Measurements from ENCODE around the gene CEACAM16.
A peak's percentile ranks its signal among the peaks of the same experiment; 100 is the strongest.

- TF ChIP-seq, protein P1, sequence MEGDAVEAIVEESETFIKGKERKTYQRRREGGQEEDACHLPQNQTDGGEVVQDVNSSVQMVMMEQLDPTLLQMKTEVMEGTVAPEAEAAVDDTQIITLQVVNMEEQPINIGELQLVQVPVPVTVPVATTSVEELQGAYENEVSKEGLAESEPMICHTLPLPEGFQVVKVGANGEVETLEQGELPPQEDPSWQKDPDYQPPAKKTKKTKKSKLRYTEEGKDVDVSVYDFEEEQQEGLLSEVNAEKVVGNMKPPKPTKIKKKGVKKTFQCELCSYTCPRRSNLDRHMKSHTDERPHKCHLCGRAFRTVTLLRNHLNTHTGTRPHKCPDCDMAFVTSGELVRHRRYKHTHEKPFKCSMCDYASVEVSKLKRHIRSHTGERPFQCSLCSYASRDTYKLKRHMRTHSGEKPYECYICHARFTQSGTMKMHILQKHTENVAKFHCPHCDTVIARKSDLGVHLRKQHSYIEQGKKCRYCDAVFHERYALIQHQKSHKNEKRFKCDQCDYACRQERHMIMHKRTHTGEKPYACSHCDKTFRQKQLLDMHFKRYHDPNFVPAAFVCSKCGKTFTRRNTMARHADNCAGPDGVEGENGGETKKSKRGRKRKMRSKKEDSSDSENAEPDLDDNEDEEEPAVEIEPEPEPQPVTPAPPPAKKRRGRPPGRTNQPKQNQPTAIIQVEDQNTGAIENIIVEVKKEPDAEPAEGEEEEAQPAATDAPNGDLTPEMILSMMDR (IDR thresholded peaks at IDR 0.05; ENCODE audit: low read depth, low read length), result peak; percentile 14; the same call in 1 of the 2 replicates
- TF ChIP-seq EZH2phosphoT487 (IDR thresholded peaks at IDR 0.05; ENCODE audit: low read depth), result no peak
These were observed 15.3 kb upstream of the CEACAM16 start for GRCh38 chr19:44683434-44684210.
